ENCODE results near the gene KHDC4.

DNA sequence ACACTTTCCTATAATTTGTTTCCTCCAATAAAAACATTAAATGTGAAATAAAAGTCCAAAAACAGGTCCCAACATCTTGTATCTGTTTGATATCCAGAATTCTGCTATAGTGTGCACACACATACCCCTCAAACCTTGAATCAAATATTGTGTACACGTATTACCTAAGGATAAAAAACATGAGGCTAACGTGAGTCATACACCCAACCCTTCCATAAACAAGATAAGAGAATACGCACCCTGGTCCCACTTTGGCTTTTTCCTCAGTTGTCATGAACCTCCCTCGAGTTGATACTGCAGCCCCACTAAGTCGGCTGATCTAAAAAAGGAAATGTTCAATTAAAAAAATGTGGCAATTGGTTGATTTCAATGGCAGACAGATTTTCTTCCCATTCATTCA lies 5.2 kb downstream of the KHDC4 start:
- TF ChIP-seq YY1 (IDR thresholded peaks at IDR 0.05; ENCODE audit: insufficient read depth, insufficient read length) = no peak
- no peak for TF ChIP-seq ZNF274 (IDR thresholded peaks at IDR 0.05; ENCODE audit: low read depth, low read length)
- no peak for TF ChIP-seq SUZ12 (IDR thresholded peaks at IDR 0.05; ENCODE audit: extremely low read depth, insufficient read depth, insufficient read length)
